Endothelial cell of umbilical vein (primary cell): ENCODE results near the gene CTBP1. TPM values are rescaled to one million over a fixed set of nuclear protein-coding genes. Genes with fewer than 3 reads are reported as not detected.

Experiments used
- BruUV-seq: library from RNA; stranded (reverse); fragments of 400-500 nt; replicated peaks from 2 replicates; lab custom pipeline; 2021; lab: Mats Ljungman, UMichigan
- CTCF ChIA-PET: fragments of 300-600, 350-600 bp; sonication (Branson Sonifier 250); formaldehyde crosslinking; loops from one replicate; lab custom pipeline; 2021; ENCODE audit warnings: antibody characterized with exemption, inconsistent platforms; lab: Charles Lee
- POLR2A ChIA-PET: fragments of 300-600, 350-600 bp; sonication (Branson Sonifier 250); formaldehyde crosslinking; loops from one replicate; lab custom pipeline; 2021; ENCODE audit warnings: antibody characterized with exemption, inconsistent platforms; lab: Charles Lee
- DNase-seq: peaks from one replicate; pipeline ENCODE4 v3.0.0-alpha.2; 2011; ENCODE audit warnings: low read depth, low spot score
- FAIRE-seq: peaks from 2 replicates; lab custom pipeline; 2011; peaks lifted over from hg19 to GRCh38; lab: Jason Lieb, UNC
- H2AFZ ChIP-seq: 2 replicates; pipeline ENCODE4 v1.6.0; 2012; ENCODE audit warnings: low read depth, low read length, control low read depth, inconsistent platforms
- H3K27ac ChIP-seq: 2 replicates; pipeline ENCODE4 v1.5.1; 2011; ENCODE audit warnings: low read depth, mild to moderate bottlenecking, control low read depth, low read length, moderate library complexity; ENCODE audit not compliant: insufficient read depth
- H3K27me3 ChIP-seq, 2 experiments: 2 replicates each; pipeline versions ENCODE4 v1.6.0 to v1.6.1; 2011; ENCODE audit warnings: low read length in 2 of 2, mixed read lengths in 1 of 2; ENCODE audit not compliant: control insufficient read depth in 2 of 2, insufficient read depth in 2 of 2
- H3K36me3 ChIP-seq, 2 experiments: 2 replicates in 1 of 2; 3 replicates in 1 of 2; pipeline ENCODE4 v1.5.1; 2011; ENCODE audit warnings: low read length in 2 of 2, mild to moderate bottlenecking in 1 of 2, moderate library complexity in 1 of 2; ENCODE audit not compliant: control insufficient read depth in 2 of 2, insufficient read depth in 2 of 2; ENCODE audit errors: extremely low read depth in 1 of 2
- H3K4me1 ChIP-seq: 3 replicates; pipeline ENCODE4 v1.5.1; 2011; ENCODE audit warnings: mild to moderate bottlenecking, low read length; ENCODE audit not compliant: control insufficient read depth, insufficient read depth; ENCODE audit errors: extremely low read depth
- H3K4me2 ChIP-seq: 2 replicates; pipeline ENCODE4 v1.6.1; 2011; ENCODE audit warnings: low read length, control low read depth, mixed read lengths; ENCODE audit not compliant: insufficient read depth
- H3K4me3 ChIP-seq, 3 experiments: fragments of 200-600 bp in 1 of 3; sonication (generic), shearing (Covaris generic) in 1 of 3; replicated peaks in 1 of 3; 2 replicates each; pipeline ENCODE4 v1.5.1; 2011 to 2016; ENCODE audit warnings: control low read depth in 3 of 3, low read length in 3 of 3, mild to moderate bottlenecking in 2 of 3, inconsistent platforms in 1 of 3, low read depth in 1 of 3, moderate library complexity in 1 of 3; ENCODE audit not compliant: insufficient read depth in 1 of 3
- H3K79me2 ChIP-seq: 2 replicates; pipeline ENCODE4 v1.6.0; 2012; ENCODE audit warnings: low read length, inconsistent platforms; ENCODE audit not compliant: control insufficient read depth, insufficient read depth
- H3K9ac ChIP-seq: replicated peaks from 2 replicates; pipeline ENCODE3; 2011; ENCODE audit warnings: low read length, control low read depth; ENCODE audit not compliant: insufficient read depth; ENCODE audit errors: extremely low read depth
- H3K9me1 ChIP-seq: replicated peaks from 3 replicates; pipeline ENCODE4 v1.6.0; 2011; ENCODE audit warnings: mild to moderate bottlenecking, low read length; ENCODE audit not compliant: control insufficient read depth, insufficient read depth; ENCODE audit errors: extremely low read depth
- H3K9me3 ChIP-seq: replicated peaks from 2 replicates; pipeline ENCODE4 v1.5.1; 2012; ENCODE audit warnings: low read length, inconsistent platforms; ENCODE audit not compliant: control insufficient read depth, insufficient read depth
- H4K20me1 ChIP-seq: replicated peaks from 2 replicates; pipeline ENCODE3; 2011; ENCODE audit warnings: mild to moderate bottlenecking, low read length; ENCODE audit not compliant: control insufficient read depth, insufficient read depth; ENCODE audit errors: extremely low read depth
- EZH2 ChIP-seq: IDR thresholded peaks from 2 replicates; pipeline ENCODE4 v1.6.1; 2012; ENCODE audit warnings: borderline replicate concordance, low read depth, mild to moderate bottlenecking, moderate library complexity, low read length, inconsistent platforms; ENCODE audit not compliant: severe bottlenecking
- FOS ChIP-seq: IDR thresholded peaks from 2 replicates; pipeline ENCODE4 v1.6.1; 2011; ENCODE audit warnings: mild to moderate bottlenecking, low read length, moderate library complexity, borderline replicate concordance; ENCODE audit not compliant: insufficient read depth
- GATA2 ChIP-seq: IDR thresholded peaks from 2 replicates; pipeline ENCODE4 v1.7.0; 2011; ENCODE audit warnings: low read depth, mild to moderate bottlenecking, moderate library complexity, mixed read lengths, low read length; ENCODE audit not compliant: insufficient read length, insufficient read depth
- JUN ChIP-seq: IDR thresholded peaks from 2 replicates; pipeline ENCODE4 v1.6.1; 2011; ENCODE audit warnings: borderline replicate concordance, low read depth; ENCODE audit not compliant: insufficient read length, insufficient read depth
- MYC ChIP-seq: IDR thresholded peaks from one replicate; pipeline ENCODE4 v1.6.1; 2011; ENCODE audit warnings: mild to moderate bottlenecking, low read depth, low read length
- POLR2A ChIP-seq: IDR thresholded peaks from 2 replicates; pipeline ENCODE4 v1.6.1; 2012; ENCODE audit warnings: low read depth, mild to moderate bottlenecking, control low read depth, low read length
- POLR2AphosphoS5 ChIP-seq: IDR thresholded peaks from 2 replicates; pipeline ENCODE4 v1.6.1; 2012; ENCODE audit warnings: low read depth, mild to moderate bottlenecking, control low read depth, low read length, moderate library complexity; ENCODE audit not compliant: insufficient read depth
- dilution Hi-C: fragments of 300-500 bp; cut with MboI; formaldehyde crosslinking; loops from one replicate; pipeline ENCODE4 v1.15.0; 2019; ENCODE audit warnings: low sequenced_read_pairs; ENCODE audit not compliant: extremely low pct_ligation_motif_present
- intact Hi-C: fragments of 100-400 bp; cut with micrococcal nuclease; formaldehyde crosslinking; loops from one replicate; pipeline ENCODE4 v1.10.0; 2022
- polyA plus RNA-seq, 4 experiments: library from polyadenylated mRNA; depleted of rRNA in 3 of 4; stranded (reverse) in 3 of 4; unstranded in 1 of 4; fragments of >200 nt; gene quantifications; 2 replicates each; pipeline versions ENCODE4 v1.2.1 to v1.2.3, GENCODE V29; 2011 to 2012; ENCODE audit warnings: missing spikeins in 1 of 4
- total RNA-seq: library from RNA; stranded (reverse); gene quantifications from 2 replicates; pipeline ENCODE4 v1.2.3, GENCODE V29; 2021
- TF ChIP-seq, protein P1 (sequence below), 2 donors: IDR thresholded peaks; 1 replicate in 1 of 2; 2 replicates in 1 of 2; pipeline ENCODE4 v1.5.1; 2011; ENCODE audit warnings: low read length in 2 of 2, mild to moderate bottlenecking in 2 of 2, moderate library complexity in 2 of 2, control low read depth in 1 of 2, inconsistent platforms in 1 of 2, low read depth in 1 of 2; ENCODE audit not compliant: insufficient read depth in 1 of 2; ENCODE audit errors: extremely low read depth in 1 of 2
- TF ChIP-seq, protein P2 (sequence below): IDR thresholded peaks from 2 replicates; pipeline ENCODE4 v1.6.1; 2011; ENCODE audit not compliant: insufficient read depth, insufficient read length

CTBP1 gene
- total and polyA plus RNA-seq, 2 donors (not counting 3 experiments of a cell fraction or from before 2014, with no cell fraction given) = 165 to 167 TPM

GRCh38 chr4:1195891-1196401 is 53.0 kb downstream of the CTBP1 start:
- intact Hi-C loops = no loop called here
- H3K9ac ChIP-seq = no peak overlapping the region
- no TSS peak for BruUV-seq
- TF ChIP-seq, protein P1, sequence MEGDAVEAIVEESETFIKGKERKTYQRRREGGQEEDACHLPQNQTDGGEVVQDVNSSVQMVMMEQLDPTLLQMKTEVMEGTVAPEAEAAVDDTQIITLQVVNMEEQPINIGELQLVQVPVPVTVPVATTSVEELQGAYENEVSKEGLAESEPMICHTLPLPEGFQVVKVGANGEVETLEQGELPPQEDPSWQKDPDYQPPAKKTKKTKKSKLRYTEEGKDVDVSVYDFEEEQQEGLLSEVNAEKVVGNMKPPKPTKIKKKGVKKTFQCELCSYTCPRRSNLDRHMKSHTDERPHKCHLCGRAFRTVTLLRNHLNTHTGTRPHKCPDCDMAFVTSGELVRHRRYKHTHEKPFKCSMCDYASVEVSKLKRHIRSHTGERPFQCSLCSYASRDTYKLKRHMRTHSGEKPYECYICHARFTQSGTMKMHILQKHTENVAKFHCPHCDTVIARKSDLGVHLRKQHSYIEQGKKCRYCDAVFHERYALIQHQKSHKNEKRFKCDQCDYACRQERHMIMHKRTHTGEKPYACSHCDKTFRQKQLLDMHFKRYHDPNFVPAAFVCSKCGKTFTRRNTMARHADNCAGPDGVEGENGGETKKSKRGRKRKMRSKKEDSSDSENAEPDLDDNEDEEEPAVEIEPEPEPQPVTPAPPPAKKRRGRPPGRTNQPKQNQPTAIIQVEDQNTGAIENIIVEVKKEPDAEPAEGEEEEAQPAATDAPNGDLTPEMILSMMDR (IDR thresholded peaks at IDR 0.05; ENCODE audit: extremely low read depth in 1 of 2, insufficient read depth in 1 of 2, low read depth in 1 of 2, low read length in 2 of 2) = no peak
- TF ChIP-seq, protein P2, sequence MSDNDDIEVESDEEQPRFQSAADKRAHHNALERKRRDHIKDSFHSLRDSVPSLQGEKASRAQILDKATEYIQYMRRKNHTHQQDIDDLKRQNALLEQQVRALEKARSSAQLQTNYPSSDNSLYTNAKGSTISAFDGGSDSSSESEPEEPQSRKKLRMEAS = no peak
- TF ChIP-seq POLR2AphosphoS5 = no peak
- TF ChIP-seq GATA2 = no peak
- TF ChIP-seq EZH2 = no peak
- no peak for TF ChIP-seq JUN
- no peak for TF ChIP-seq MYC
- no peak for TF ChIP-seq POLR2A
- TF ChIP-seq FOS = no peak
- H3K4me3 ChIP-seq = no peak overlapping the region
- no peaks in the 10 kb centered on the region for H3K27me3 ChIP-seq
- H3K9me1 ChIP-seq = no peaks in the 10 kb centered on the region
- no peak for FAIRE-seq
- DNase-seq = no peak
- H3K36me3 ChIP-seq = no peaks in the 10 kb centered on the region
- no peaks in the 10 kb centered on the region for H4K20me1 ChIP-seq
- H3K79me2 ChIP-seq = no peaks in the 10 kb centered on the region
- no peak overlapping the region for H3K27ac ChIP-seq
- peaks cover 6% of the 10 kb centered on the region for H3K4me1 ChIP-seq
- ChIA-PET POLR2A (interaction anchor here (0.6 kb wide), 1 partner anchor 60 kb away, joined by 4 read pairs; no protein-coding TSS in a partner anchor), CTCF (no interaction called here)
- H2AFZ ChIP-seq = no peak overlapping the region
- dilution Hi-C loops = no loop called here
- no peaks in the 10 kb centered on the region for H3K9me3 ChIP-seq
- no peak overlapping the region for H3K4me2 ChIP-seq
